ENCODE results near the gene EPHA7. TPM values are rescaled to one million over a fixed set of nuclear protein-coding genes. Genes with fewer than 3 reads are reported as not detected.

Gene EPHA7
- total RNA-seq, 1 experiment from 2014 or later = 0.17 TPM

DNA sequence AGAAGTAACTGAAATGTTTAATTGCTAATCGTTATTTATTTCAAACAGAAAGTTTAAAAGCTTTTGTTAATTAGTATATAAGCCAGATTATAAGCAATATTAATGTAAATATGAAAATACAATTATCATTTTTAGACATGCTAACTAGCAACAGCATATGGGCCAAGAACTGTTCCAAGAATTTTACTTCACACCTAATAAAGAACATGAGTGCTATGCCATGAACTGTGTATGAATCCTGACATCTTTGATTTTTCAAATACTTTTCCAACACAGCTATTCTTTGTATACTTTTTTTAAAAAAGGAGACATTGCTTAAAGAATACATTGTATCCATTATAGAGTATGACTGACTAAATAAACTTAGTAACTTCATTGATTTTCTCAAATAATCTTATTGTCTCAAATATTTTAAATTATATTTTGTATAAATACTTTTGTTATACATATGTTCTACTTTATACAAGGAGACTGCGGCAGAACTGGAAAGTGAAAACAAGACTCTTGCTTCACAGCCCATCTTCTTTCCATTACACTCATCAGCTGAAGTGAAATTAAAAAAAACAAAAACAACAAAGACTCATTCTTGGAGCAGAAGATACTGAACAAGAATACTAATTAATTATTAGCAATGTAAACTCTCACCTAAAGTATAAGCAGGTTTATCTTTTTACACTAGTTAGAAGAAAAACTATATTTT lies 89.9 kb downstream of the EPHA7 start:
- H3K9me3 Mint-ChIP-seq (ENCODE audit: low read depth, unreplicated experiment) = peaks cover 7% of the 10 kb centered on the region
- H3K27me3 Mint-ChIP-seq (ENCODE audit: unreplicated experiment) = no peaks in the 10 kb centered on the region
- no peaks in the 10 kb centered on the region for H3K4me1 Mint-ChIP-seq (ENCODE audit: low read depth, unreplicated experiment)
- no peak overlapping the region for H3K4me3 Mint-ChIP-seq (ENCODE audit: low read depth, unreplicated experiment)
- CTCF ChIA-PET = no interaction called here
- no peak for TF ChIP-seq CTCF (IDR thresholded peaks at IDR 0.05; ENCODE audit: unreplicated experiment)
- no peak overlapping the region for H3K27ac Mint-ChIP-seq (ENCODE audit: unreplicated experiment)
- H3K36me3 Mint-ChIP-seq (ENCODE audit: insufficient read depth, unreplicated experiment) = no peaks in the 10 kb centered on the region
- intact Hi-C loops (cut with micrococcal nuclease; ENCODE audit: unreplicated experiment) = no loop called here
- no TSS peak for BruUV-seq (replicated peaks)
- no peak for DNase-seq

DNA sequence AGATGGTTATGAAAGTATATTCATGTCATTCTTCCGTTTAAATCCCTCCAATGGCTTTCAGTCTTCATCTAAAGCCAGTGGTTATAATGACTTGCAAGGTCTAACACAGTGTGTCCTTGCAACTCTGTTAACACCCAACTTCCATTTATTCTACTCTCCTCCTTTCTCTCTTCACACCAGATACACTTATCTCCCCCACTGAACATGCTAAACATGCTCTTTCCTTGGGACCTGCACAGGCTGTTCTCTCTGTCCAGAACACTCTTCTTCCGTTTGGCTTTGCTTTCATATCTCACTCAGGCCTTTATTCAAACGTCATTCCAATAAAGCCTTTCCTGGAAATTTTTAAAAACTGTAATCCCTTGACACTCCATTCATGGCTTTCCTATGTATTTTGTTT lies 91.5 kb downstream of the EPHA7 start:
- BruUV-seq (replicated peaks) = no TSS peak
- no peak for TF ChIP-seq CTCF (IDR thresholded peaks at IDR 0.05; ENCODE audit: unreplicated experiment)
- Mint-ChIP-seq H3K27me3 (ENCODE audit: unreplicated experiment) (no peaks in the 10 kb centered on the region), H3K9me3 (ENCODE audit: low read depth, unreplicated experiment) (peaks cover 7% of the 10 kb centered on the region), H3K4me1 (ENCODE audit: low read depth, unreplicated experiment) (no peaks in the 10 kb centered on the region), H3K27ac (ENCODE audit: unreplicated experiment) (no peak overlapping the region), H3K36me3 (ENCODE audit: insufficient read depth, unreplicated experiment) (no peaks in the 10 kb centered on the region), H3K4me3 (ENCODE audit: low read depth, unreplicated experiment) (no peak overlapping the region)
- no peak for DNase-seq
- intact Hi-C loops (cut with micrococcal nuclease; ENCODE audit: unreplicated experiment) = no loop called here
- CTCF ChIA-PET = no interaction called here

- intact Hi-C loops (cut with micrococcal nuclease; ENCODE audit: unreplicated experiment) = no loop called here
Observed at GRCh38 chr6:93325761-93326160, 93.6 kb downstream of the EPHA7 start.

GRCh38 chr6:93323630-93324029 lies 95.7 kb downstream of the EPHA7 start:
- Mint-ChIP-seq H3K4me3 (ENCODE audit: low read depth, unreplicated experiment) (no peak overlapping the region), H3K4me1 (ENCODE audit: low read depth, unreplicated experiment) (no peaks in the 10 kb centered on the region), H3K27ac (ENCODE audit: unreplicated experiment) (no peak overlapping the region), H3K36me3 (ENCODE audit: insufficient read depth, unreplicated experiment) (no peaks in the 10 kb centered on the region), H3K27me3 (ENCODE audit: unreplicated experiment) (no peaks in the 10 kb centered on the region), H3K9me3 (ENCODE audit: low read depth, unreplicated experiment) (peaks cover 9% of the 10 kb centered on the region)
- no peak for DNase-seq
- TF ChIP-seq CTCF (IDR thresholded peaks at IDR 0.05; ENCODE audit: unreplicated experiment) = no peak
- CTCF ChIA-PET = no interaction called here
- no TSS peak for BruUV-seq (replicated peaks)
- intact Hi-C loops (cut with micrococcal nuclease; ENCODE audit: unreplicated experiment) = no loop called here

More at GRCh38 chr6:93325761-93326160, 93.6 kb downstream of the EPHA7 start:
- no peaks in the 10 kb centered on the region for H3K36me3 Mint-ChIP-seq (ENCODE audit: insufficient read depth, unreplicated experiment)
- peaks cover 7% of the 10 kb centered on the region for H3K9me3 Mint-ChIP-seq (ENCODE audit: low read depth, unreplicated experiment)
- TF ChIP-seq CTCF (IDR thresholded peaks at IDR 0.05; ENCODE audit: unreplicated experiment) = no peak
- BruUV-seq (replicated peaks) = no TSS peak
- CTCF ChIA-PET = no interaction called here
- H3K4me3 Mint-ChIP-seq (ENCODE audit: low read depth, unreplicated experiment) = no peak overlapping the region
- DNase-seq = no peak
- H3K4me1 Mint-ChIP-seq (ENCODE audit: low read depth, unreplicated experiment) = no peaks in the 10 kb centered on the region
- H3K27ac Mint-ChIP-seq (ENCODE audit: unreplicated experiment) = no peak overlapping the region
- no peaks in the 10 kb centered on the region for H3K27me3 Mint-ChIP-seq (ENCODE audit: unreplicated experiment)
